GM21723 (cell line): ENCODE results near the gene ADAMTS17.

ENCODE experiments used
- ATAC-seq: cut with Tn5 transposase; IDR thresholded peaks from one replicate; pipeline ENCODE4 v1.9.1; 2021; ENCODE audit warnings: mild to moderate bottlenecking, moderate library complexity; ENCODE audit not compliant: unreplicated experiment

The ADAMTS17 gene

GRCh38 chr15:100202309-100202960 lies 139.3 kb downstream of the ADAMTS17 start:
- ATAC-seq: no peak

- ATAC-seq: no peak
These were observed 140.1 kb downstream of the ADAMTS17 start for GRCh38 chr15:100201376-100202280.

GRCh38 chr15:100200287-100200880 lies 141.4 kb downstream of the ADAMTS17 start:
- no peak for ATAC-seq

GRCh38 chr15:100199711-100200286 lies 142.0 kb downstream of the ADAMTS17 start:
- no peak for ATAC-seq

- no peak for ATAC-seq
These were observed 143.3 kb downstream of the ADAMTS17 start for GRCh38 chr15:100198442-100198841.

- ATAC-seq: no peak
These were observed 145.3 kb downstream of the ADAMTS17 start for GRCh38 chr15:100196326-100197058.

- ATAC-seq: no peak
These were observed 146.8 kb downstream of the ADAMTS17 start for GRCh38 chr15:100194996-100195395.

- no peak for ATAC-seq
These were observed 148.4 kb downstream of the ADAMTS17 start for GRCh38 chr15:100193277-100193860.

- ATAC-seq: no peak
These were observed 149.4 kb downstream of the ADAMTS17 start for GRCh38 chr15:100192097-100193080.

- ATAC-seq: no peak
These were observed 150.6 kb downstream of the ADAMTS17 start for GRCh38 chr15:100191161-100191560.

GRCh38 chr15:100190675-100191074 lies 151.1 kb downstream of the ADAMTS17 start:
- ATAC-seq: no peak

GRCh38 chr15:100189849-100190248 lies 151.9 kb downstream of the ADAMTS17 start:
- no peak for ATAC-seq

- ATAC-seq: no peak
These were observed 152.5 kb downstream of the ADAMTS17 start for GRCh38 chr15:100189319-100189718.

- no peak for ATAC-seq
These were observed 154.1 kb downstream of the ADAMTS17 start for GRCh38 chr15:100187677-100188076.

- no peak for ATAC-seq
These were observed 154.8 kb downstream of the ADAMTS17 start for GRCh38 chr15:100186960-100187359.

GRCh38 chr15:100186366-100186765 lies 155.4 kb downstream of the ADAMTS17 start:
- no peak for ATAC-seq

- no peak for ATAC-seq
These were observed 157.8 kb downstream of the ADAMTS17 start for GRCh38 chr15:100183921-100184495.

- no peak for ATAC-seq
These were observed 160.9 kb downstream of the ADAMTS17 start for GRCh38 chr15:100180921-100181320.
